HEK293 (cell line): ENCODE results near the gene CSPG4.
A peak's percentile ranks its signal among the peaks of the same experiment; 100 is the strongest.

Experiments
- KLF7 ChIP-seq: fragments of 450-650 bp; formaldehyde crosslinking; IDR thresholded peaks from 2 replicates; pipeline ENCODE4 v1.5.1; 2016; ENCODE audit warnings: missing biosample characterization, missing genetic modification characterization, borderline replicate concordance
- OVOL3 ChIP-seq: fragments of 450-650 bp; formaldehyde crosslinking; IDR thresholded peaks from 2 replicates; pipeline ENCODE4 v1.5.1; 2016; ENCODE audit warnings: missing biosample characterization, missing genetic modification characterization
- ZBTB1 ChIP-seq: fragments of 450-650 bp; formaldehyde crosslinking; IDR thresholded peaks from 2 replicates; pipeline ENCODE4 v1.5.1; 2016; ENCODE audit warnings: missing biosample characterization, missing genetic modification characterization
- ZFP3 ChIP-seq: fragments of 450-650 bp; formaldehyde crosslinking; IDR thresholded peaks from 2 replicates; pipeline ENCODE4 v1.5.1; 2016; ENCODE audit warnings: low read depth, missing biosample characterization, missing genetic modification characterization
- ZNF132 ChIP-seq: fragments of 450-650 bp; formaldehyde crosslinking; IDR thresholded peaks from 2 replicates; pipeline ENCODE4 v1.5.1; 2017; ENCODE audit warnings: missing biosample characterization, missing genetic modification characterization, borderline replicate concordance
- ZNF169 ChIP-seq: fragments of 450-650 bp; formaldehyde crosslinking; IDR thresholded peaks from 2 replicates; pipeline ENCODE4 v1.5.1; 2016; ENCODE audit warnings: missing biosample characterization, missing genetic modification characterization
- ZNF404 ChIP-seq: fragments of 450-650 bp; formaldehyde crosslinking; IDR thresholded peaks from 2 replicates; pipeline ENCODE4 v1.5.1; 2017; ENCODE audit warnings: missing biosample characterization, missing genetic modification characterization
- ZNF510 ChIP-seq: fragments of 450-650 bp; formaldehyde crosslinking; IDR thresholded peaks from 2 replicates; pipeline ENCODE4 v1.5.1; 2018; ENCODE audit warnings: mild to moderate bottlenecking, missing genetic modification characterization, missing biosample characterization; ENCODE audit not compliant: insufficient replicate concordance
- ZNF701 ChIP-seq: fragments of 450-650 bp; formaldehyde crosslinking; IDR thresholded peaks from 2 replicates; pipeline ENCODE4 v1.5.1; 2016; ENCODE audit warnings: missing biosample characterization, missing genetic modification characterization
- ZNF707 ChIP-seq: fragments of 450-650 bp; formaldehyde crosslinking; IDR thresholded peaks from 2 replicates; pipeline ENCODE4 v1.5.1; 2016; ENCODE audit warnings: missing biosample characterization, missing genetic modification characterization
- ZNF791 ChIP-seq: fragments of 450-650 bp; formaldehyde crosslinking; IDR thresholded peaks from 2 replicates; pipeline ENCODE4 v1.5.1; 2016; ENCODE audit warnings: missing biosample characterization, missing genetic modification characterization
- TF ChIP-seq, protein P1 (sequence below): fragments of 450-650 bp; formaldehyde crosslinking; IDR thresholded peaks from 2 replicates; pipeline ENCODE4 v1.5.1; 2016; ENCODE audit warnings: missing biosample characterization, missing genetic modification characterization, borderline replicate concordance
- TF ChIP-seq, protein P2 (sequence below): fragments of 450-650 bp; formaldehyde crosslinking; IDR thresholded peaks from 2 replicates; pipeline ENCODE4 v1.5.1; 2016; ENCODE audit warnings: missing biosample characterization, missing genetic modification characterization, borderline replicate concordance
- TF ChIP-seq, protein P3 (sequence below): fragments of 450-650 bp; formaldehyde crosslinking; IDR thresholded peaks from 2 replicates; pipeline ENCODE4 v1.5.1; 2016; ENCODE audit warnings: missing biosample characterization, missing genetic modification characterization, low read depth

CSPG4 gene

DNA sequence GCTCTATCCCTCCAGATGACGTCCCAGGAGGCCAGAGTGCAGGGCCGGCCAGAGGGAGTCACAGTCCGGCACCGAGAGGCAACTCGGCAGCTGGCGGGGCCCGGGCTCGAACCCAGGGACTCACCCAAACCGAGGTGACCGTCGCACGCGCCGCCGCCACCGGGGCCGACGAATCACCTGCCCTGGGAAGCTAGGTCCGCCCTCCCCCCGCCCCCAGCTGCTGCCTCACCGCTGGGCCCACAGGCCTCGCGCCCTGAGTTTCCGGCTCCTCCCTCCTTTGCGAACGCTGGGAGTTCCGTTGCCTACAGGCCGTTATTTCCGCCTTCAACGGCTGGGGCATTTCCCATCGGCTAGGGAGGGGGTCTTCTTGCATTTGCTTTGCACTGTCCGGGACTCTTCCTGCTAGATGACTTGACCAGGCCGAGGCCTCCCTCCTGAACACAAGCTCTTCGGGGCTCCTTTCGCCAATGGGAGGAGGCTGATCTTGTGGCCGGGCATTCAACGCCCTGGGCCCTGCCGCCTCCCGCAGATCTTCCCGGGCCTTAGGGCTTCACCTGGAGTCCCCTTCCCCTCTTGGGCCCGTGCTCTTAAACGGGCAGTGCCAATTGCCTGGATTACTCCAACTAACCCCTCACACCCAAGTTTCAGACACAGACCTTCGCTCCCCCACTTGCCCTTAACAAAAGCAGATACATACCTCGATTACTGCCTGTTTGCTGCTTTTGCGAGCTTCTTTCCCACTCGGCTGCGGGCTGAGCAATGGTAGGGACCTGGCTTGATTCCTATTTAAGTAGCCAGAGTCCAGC lies 86.9 kb downstream of the CSPG4 start, which contains the start of gene SNUPN (continued):
- TF ChIP-seq, protein P1, sequence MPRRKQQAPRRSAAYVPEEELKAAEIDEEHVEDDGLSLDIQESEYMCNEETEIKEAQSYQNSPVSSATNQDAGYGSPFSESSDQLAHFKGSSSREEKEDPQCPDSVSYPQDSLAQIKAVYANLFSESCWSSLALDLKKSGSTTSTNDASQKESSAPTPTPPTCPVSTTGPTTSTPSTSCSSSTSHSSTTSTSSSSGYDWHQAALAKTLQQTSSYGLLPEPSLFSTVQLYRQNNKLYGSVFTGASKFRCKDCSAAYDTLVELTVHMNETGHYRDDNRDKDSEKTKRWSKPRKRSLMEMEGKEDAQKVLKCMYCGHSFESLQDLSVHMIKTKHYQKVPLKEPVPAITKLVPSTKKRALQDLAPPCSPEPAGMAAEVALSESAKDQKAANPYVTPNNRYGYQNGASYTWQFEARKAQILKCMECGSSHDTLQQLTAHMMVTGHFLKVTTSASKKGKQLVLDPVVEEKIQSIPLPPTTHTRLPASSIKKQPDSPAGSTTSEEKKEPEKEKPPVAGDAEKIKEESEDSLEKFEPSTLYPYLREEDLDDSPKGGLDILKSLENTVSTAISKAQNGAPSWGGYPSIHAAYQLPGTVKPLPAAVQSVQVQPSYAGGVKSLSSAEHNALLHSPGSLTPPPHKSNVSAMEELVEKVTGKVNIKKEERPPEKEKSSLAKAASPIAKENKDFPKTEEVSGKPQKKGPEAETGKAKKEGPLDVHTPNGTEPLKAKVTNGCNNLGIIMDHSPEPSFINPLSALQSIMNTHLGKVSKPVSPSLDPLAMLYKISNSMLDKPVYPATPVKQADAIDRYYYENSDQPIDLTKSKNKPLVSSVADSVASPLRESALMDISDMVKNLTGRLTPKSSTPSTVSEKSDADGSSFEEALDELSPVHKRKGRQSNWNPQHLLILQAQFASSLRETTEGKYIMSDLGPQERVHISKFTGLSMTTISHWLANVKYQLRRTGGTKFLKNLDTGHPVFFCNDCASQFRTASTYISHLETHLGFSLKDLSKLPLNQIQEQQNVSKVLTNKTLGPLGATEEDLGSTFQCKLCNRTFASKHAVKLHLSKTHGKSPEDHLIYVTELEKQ (tag by site-specific recombination): peak; percentile 44; the same call in 1 of the 2 replicates
- TF ChIP-seq, protein P2, sequence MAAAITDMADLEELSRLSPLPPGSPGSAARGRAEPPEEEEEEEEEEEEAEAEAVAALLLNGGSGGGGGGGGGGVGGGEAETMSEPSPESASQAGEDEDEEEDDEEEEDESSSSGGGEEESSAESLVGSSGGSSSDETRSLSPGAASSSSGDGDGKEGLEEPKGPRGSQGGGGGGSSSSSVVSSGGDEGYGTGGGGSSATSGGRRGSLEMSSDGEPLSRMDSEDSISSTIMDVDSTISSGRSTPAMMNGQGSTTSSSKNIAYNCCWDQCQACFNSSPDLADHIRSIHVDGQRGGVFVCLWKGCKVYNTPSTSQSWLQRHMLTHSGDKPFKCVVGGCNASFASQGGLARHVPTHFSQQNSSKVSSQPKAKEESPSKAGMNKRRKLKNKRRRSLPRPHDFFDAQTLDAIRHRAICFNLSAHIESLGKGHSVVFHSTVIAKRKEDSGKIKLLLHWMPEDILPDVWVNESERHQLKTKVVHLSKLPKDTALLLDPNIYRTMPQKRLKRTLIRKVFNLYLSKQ: no peak
- peak; percentile 99 for TF ChIP-seq OVOL3 (tag by site-specific recombination)
- TF ChIP-seq ZFP3 (tag by site-specific recombination): no peak
- TF ChIP-seq ZNF132: no peak
- TF ChIP-seq ZNF404 (tag by site-specific recombination): no peak
- TF ChIP-seq ZNF707 (tag by site-specific recombination): no peak
- TF ChIP-seq KLF7 (tag by site-specific recombination): peak; percentile 60; the same call in 1 of the 2 replicates
- TF ChIP-seq ZBTB1 (tag by site-specific recombination): no peak
- TF ChIP-seq, protein P3, sequence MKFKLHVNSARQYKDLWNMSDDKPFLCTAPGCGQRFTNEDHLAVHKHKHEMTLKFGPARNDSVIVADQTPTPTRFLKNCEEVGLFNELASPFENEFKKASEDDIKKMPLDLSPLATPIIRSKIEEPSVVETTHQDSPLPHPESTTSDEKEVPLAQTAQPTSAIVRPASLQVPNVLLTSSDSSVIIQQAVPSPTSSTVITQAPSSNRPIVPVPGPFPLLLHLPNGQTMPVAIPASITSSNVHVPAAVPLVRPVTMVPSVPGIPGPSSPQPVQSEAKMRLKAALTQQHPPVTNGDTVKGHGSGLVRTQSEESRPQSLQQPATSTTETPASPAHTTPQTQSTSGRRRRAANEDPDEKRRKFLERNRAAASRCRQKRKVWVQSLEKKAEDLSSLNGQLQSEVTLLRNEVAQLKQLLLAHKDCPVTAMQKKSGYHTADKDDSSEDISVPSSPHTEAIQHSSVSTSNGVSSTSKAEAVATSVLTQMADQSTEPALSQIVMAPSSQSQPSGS (tag by site-specific recombination): no peak
- no peak for TF ChIP-seq ZNF169 (tag by site-specific recombination)
- no peak for TF ChIP-seq ZNF510 (tag by site-specific recombination)
- TF ChIP-seq ZNF701 (tag by site-specific recombination): no peak
- no peak for TF ChIP-seq ZNF791 (tag by site-specific recombination)
